SK-N-SH treated with all-trans-retinoic acid at 6 μM for 48 hours (cell line): ENCODE measurements around the gene FAM185A.

Experiments
- ATAC-seq: fragments of 200-7000 bp; cut with Tn5 transposase; 3 replicates; pipeline ENCODE4 v1.9.1; 2020; ENCODE audit warnings: mild to moderate bottlenecking, moderate library complexity
- ARNTL ChIP-seq: fragments of 450-650 bp; formaldehyde crosslinking; IDR thresholded peaks from 2 replicates; pipeline ENCODE4 v1.5.0; 2020; ENCODE audit warnings: low read depth, mild to moderate bottlenecking, moderate library complexity, borderline replicate concordance
- BACH2 ChIP-seq: fragments of 250-450 bp; sonication (Bioruptor Pico); IDR thresholded peaks from 2 replicates; pipeline ENCODE4 v1.9.0; 2021; ENCODE audit warnings: mild to moderate bottlenecking, borderline replicate concordance
- CSDC2 ChIP-seq: fragments of 250-450 bp; sonication (Bioruptor Pico); IDR thresholded peaks from 2 replicates; pipeline ENCODE4 v1.5.0; 2020; ENCODE audit warnings: mild to moderate bottlenecking, moderate library complexity
- ESRRG ChIP-seq: fragments of 250-450 bp; sonication (Bioruptor Pico); IDR thresholded peaks from 2 replicates; pipeline ENCODE4 v1.6.1; 2021; ENCODE audit warnings: mild to moderate bottlenecking
- GLIS3 ChIP-seq: fragments of 250-450 bp; sonication (Bioruptor Pico); IDR thresholded peaks from 2 replicates; pipeline ENCODE4 v1.5.0; 2020; ENCODE audit warnings: mild to moderate bottlenecking, moderate library complexity
- ISL1 ChIP-seq: fragments of 250-450 bp; sonication (Bioruptor Pico); IDR thresholded peaks from 2 replicates; pipeline ENCODE4 v2.1.2; 2022; ENCODE audit warnings: mild to moderate bottlenecking, moderate library complexity
- OSR1 ChIP-seq: fragments of 250-450 bp; sonication (Bioruptor Pico); IDR thresholded peaks from 2 replicates; pipeline ENCODE4 v1.8.0; 2022; ENCODE audit warnings: moderate library complexity, mild to moderate bottlenecking, inconsistent platforms
- PPARA ChIP-seq: fragments of 250-450 bp; sonication (Bioruptor Pico); IDR thresholded peaks from 2 replicates; pipeline ENCODE4 v1.5.0; 2020; ENCODE audit warnings: mild to moderate bottlenecking, borderline replicate concordance
- RARB ChIP-seq: fragments of 250-450 bp; sonication (Bioruptor Pico); IDR thresholded peaks from 2 replicates; pipeline ENCODE4 v1.8.0; 2021; ENCODE audit warnings: mild to moderate bottlenecking, moderate library complexity
- SNAI2 ChIP-seq: fragments of 250-450 bp; sonication (Bioruptor Pico); IDR thresholded peaks from 2 replicates; pipeline ENCODE4 v1.5.0; 2020; ENCODE audit warnings: mild to moderate bottlenecking, moderate library complexity
- TCF4 ChIP-seq: fragments of 250-450 bp; sonication (Bioruptor Pico); IDR thresholded peaks from 2 replicates; pipeline ENCODE4 v1.8.0; 2021; ENCODE audit warnings: mild to moderate bottlenecking, moderate library complexity, borderline replicate concordance
- TOX ChIP-seq: fragments of 250-450 bp; sonication (Bioruptor Pico); IDR thresholded peaks from 2 replicates; pipeline ENCODE4 v1.8.0; 2021; ENCODE audit warnings: mild to moderate bottlenecking, moderate library complexity, borderline replicate concordance
- ZC3H10 ChIP-seq: fragments of 250-450 bp; sonication (Bioruptor Pico); IDR thresholded peaks from 2 replicates; pipeline ENCODE4 v1.5.1; 2021; ENCODE audit warnings: mild to moderate bottlenecking, moderate library complexity
- ZFP3 ChIP-seq: fragments of 250-450 bp; sonication (Bioruptor Pico); IDR thresholded peaks from 2 replicates; pipeline ENCODE4 v1.5.0; 2020; ENCODE audit warnings: mild to moderate bottlenecking, moderate library complexity
- ZNF565 ChIP-seq: fragments of 450-650 bp; formaldehyde crosslinking; conservative IDR thresholded peaks from 2 replicates; pipeline ENCODE4 v1.5.0; 2020; ENCODE audit warnings: low read depth, mild to moderate bottlenecking, moderate library complexity
- ZNF70 ChIP-seq: fragments of 450-650 bp; formaldehyde crosslinking; IDR thresholded peaks from 2 replicates; pipeline ENCODE4 v1.5.0; 2020; ENCODE audit warnings: mild to moderate bottlenecking, moderate library complexity
- ZNF8 ChIP-seq: fragments of 450-650 bp; formaldehyde crosslinking; IDR thresholded peaks from 2 replicates; pipeline ENCODE4 v1.5.0; 2020; ENCODE audit warnings: mild to moderate bottlenecking, moderate library complexity
- TF ChIP-seq, protein P1 (sequence below): fragments of 250-450 bp; sonication (Bioruptor Pico); IDR thresholded peaks from 2 replicates; pipeline ENCODE4 v1.5.1; 2020; ENCODE audit warnings: low read depth, mild to moderate bottlenecking, moderate library complexity
- TF ChIP-seq, protein P2 (sequence below): fragments of 250-450 bp; sonication (Bioruptor Pico); IDR thresholded peaks from 2 replicates; pipeline ENCODE4 v1.8.0; 2021; ENCODE audit warnings: low read depth, mild to moderate bottlenecking, moderate library complexity, borderline replicate concordance
- TF ChIP-seq, protein P3 (sequence below): fragments of 250-450 bp; sonication (Bioruptor Pico); IDR thresholded peaks from 2 replicates; pipeline ENCODE4 v1.5.0; 2020; ENCODE audit warnings: mild to moderate bottlenecking, moderate library complexity
- TF ChIP-seq, protein P4 (sequence below): fragments of 250-450 bp; sonication (Bioruptor Pico); IDR thresholded peaks from 2 replicates; pipeline ENCODE4 v1.5.1; 2021; ENCODE audit warnings: mild to moderate bottlenecking, moderate library complexity
- TF ChIP-seq, protein P5 (sequence below): fragments of 250-450 bp; sonication (Bioruptor Pico); IDR thresholded peaks from 2 replicates; pipeline ENCODE4 v1.8.0; 2020; ENCODE audit warnings: mild to moderate bottlenecking, moderate library complexity, borderline replicate concordance

The FAM185A gene

DNA sequence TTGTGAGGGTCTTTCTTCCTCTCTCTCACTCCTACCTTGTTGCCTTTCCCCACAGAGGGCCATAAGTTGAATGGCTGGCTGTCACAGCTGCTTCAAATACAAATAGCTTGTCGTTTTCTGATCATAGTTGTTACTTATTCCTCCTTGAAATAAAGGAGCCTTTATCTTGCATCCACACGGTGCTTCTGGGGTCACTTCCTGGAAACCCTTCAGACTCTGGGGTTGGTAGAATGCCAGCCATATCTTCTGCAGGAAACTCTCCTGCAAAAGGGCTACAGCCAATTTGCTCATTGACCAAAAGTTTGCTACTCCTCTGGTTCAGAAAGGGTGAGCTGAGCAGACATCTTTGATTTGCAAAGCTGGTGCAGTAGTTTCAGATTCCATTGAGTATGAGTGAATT lies 70.4 kb downstream of the FAM185A start (continued):
- TF ChIP-seq BACH2 (no peak), CSDC2 (CRISPR knock-in tag) (no peak), SNAI2 (no peak)

DNA sequence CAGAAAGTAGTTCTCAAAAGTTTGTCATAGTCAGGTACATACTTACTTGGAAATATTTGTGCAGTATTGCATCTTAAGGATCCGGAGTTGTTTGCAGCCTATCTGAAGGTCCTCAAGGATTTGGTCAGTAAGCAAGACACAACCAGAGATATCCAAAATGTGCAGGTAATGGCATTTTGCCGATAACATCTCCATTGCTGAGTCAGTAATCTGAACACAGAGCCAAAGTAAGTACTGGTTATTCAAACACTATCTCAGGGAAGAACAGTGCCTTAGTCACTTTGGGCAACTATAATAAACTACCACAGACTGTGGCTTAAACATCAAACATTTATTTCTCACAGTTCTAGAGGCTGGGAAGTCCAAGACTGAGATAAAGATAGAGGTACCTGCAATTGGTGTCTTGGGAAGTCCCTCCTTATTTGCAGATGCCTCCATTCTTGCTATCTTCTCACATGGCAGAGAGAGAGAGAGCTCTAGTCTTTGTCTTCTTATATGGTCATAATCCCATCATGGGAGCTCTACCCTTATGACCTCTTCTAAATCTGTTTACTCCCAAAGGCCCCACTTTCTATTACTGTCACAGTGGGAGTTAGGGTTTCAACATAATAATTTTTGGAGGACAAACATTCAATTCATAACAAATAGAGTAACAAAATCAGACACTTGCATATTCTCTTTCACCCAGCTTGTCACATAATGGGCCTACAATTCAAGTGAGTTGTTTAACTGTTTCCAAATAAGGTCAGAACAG lies 73.4 kb downstream of the FAM185A start:
- TF ChIP-seq, protein P1, sequence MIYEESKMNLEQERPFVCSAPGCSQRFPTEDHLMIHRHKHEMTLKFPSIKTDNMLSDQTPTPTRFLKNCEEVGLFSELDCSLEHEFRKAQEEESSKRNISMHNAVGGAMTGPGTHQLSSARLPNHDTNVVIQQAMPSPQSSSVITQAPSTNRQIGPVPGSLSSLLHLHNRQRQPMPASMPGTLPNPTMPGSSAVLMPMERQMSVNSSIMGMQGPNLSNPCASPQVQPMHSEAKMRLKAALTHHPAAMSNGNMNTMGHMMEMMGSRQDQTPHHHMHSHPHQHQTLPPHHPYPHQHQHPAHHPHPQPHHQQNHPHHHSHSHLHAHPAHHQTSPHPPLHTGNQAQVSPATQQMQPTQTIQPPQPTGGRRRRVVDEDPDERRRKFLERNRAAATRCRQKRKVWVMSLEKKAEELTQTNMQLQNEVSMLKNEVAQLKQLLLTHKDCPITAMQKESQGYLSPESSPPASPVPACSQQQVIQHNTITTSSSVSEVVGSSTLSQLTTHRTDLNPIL (CRISPR knock-in tag), result no peak
- no peak for TF ChIP-seq TOX (CRISPR knock-in tag)
- TF ChIP-seq ZNF70 (CRISPR knock-in tag), result no peak
- TF ChIP-seq OSR1 (CRISPR knock-in tag), result no peak
- TF ChIP-seq TCF4 (CRISPR knock-in tag), result no peak
- no peak for TF ChIP-seq BACH2
- TF ChIP-seq CSDC2 (CRISPR knock-in tag), result no peak
- no peak for TF ChIP-seq ZNF565 (CRISPR knock-in tag)
- TF ChIP-seq, protein P2, sequence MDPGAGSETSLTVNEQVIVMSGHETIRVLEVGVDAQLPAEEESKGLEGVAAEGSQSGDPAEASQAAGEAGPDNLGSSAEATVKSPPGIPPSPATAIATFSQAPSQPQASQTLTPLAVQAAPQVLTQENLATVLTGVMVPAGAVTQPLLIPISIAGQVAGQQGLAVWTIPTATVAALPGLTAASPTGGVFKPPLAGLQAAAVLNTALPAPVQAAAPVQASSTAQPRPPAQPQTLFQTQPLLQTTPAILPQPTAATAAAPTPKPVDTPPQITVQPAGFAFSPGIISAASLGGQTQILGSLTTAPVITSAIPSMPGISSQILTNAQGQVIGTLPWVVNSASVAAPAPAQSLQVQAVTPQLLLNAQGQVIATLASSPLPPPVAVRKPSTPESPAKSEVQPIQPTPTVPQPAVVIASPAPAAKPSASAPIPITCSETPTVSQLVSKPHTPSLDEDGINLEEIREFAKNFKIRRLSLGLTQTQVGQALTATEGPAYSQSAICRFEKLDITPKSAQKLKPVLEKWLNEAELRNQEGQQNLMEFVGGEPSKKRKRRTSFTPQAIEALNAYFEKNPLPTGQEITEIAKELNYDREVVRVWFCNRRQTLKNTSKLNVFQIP, result no peak
- TF ChIP-seq, protein P3, sequence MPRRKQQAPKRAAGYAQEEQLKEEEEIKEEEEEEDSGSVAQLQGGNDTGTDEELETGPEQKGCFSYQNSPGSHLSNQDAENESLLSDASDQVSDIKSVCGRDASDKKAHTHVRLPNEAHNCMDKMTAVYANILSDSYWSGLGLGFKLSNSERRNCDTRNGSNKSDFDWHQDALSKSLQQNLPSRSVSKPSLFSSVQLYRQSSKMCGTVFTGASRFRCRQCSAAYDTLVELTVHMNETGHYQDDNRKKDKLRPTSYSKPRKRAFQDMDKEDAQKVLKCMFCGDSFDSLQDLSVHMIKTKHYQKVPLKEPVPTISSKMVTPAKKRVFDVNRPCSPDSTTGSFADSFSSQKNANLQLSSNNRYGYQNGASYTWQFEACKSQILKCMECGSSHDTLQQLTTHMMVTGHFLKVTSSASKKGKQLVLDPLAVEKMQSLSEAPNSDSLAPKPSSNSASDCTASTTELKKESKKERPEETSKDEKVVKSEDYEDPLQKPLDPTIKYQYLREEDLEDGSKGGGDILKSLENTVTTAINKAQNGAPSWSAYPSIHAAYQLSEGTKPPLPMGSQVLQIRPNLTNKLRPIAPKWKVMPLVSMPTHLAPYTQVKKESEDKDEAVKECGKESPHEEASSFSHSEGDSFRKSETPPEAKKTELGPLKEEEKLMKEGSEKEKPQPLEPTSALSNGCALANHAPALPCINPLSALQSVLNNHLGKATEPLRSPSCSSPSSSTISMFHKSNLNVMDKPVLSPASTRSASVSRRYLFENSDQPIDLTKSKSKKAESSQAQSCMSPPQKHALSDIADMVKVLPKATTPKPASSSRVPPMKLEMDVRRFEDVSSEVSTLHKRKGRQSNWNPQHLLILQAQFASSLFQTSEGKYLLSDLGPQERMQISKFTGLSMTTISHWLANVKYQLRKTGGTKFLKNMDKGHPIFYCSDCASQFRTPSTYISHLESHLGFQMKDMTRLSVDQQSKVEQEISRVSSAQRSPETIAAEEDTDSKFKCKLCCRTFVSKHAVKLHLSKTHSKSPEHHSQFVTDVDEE (CRISPR knock-in tag), result no peak
- no peak for TF ChIP-seq GLIS3
- TF ChIP-seq RARB (CRISPR knock-in tag), result no peak
- no peak for TF ChIP-seq ESRRG
- TF ChIP-seq, protein P4, sequence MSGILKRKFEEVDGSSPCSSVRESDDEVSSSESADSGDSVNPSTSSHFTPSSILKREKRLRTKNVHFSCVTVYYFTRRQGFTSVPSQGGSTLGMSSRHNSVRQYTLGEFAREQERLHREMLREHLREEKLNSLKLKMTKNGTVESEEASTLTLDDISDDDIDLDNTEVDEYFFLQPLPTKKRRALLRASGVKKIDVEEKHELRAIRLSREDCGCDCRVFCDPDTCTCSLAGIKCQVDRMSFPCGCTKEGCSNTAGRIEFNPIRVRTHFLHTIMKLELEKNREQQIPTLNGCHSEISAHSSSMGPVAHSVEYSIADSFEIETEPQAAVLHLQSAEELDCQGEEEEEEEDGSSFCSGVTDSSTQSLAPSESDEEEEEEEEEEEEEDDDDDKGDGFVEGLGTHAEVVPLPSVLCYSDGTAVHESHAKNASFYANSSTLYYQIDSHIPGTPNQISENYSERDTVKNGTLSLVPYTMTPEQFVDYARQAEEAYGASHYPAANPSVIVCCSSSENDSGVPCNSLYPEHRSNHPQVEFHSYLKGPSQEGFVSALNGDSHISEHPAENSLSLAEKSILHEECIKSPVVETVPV, result no peak
- TF ChIP-seq, protein P5, sequence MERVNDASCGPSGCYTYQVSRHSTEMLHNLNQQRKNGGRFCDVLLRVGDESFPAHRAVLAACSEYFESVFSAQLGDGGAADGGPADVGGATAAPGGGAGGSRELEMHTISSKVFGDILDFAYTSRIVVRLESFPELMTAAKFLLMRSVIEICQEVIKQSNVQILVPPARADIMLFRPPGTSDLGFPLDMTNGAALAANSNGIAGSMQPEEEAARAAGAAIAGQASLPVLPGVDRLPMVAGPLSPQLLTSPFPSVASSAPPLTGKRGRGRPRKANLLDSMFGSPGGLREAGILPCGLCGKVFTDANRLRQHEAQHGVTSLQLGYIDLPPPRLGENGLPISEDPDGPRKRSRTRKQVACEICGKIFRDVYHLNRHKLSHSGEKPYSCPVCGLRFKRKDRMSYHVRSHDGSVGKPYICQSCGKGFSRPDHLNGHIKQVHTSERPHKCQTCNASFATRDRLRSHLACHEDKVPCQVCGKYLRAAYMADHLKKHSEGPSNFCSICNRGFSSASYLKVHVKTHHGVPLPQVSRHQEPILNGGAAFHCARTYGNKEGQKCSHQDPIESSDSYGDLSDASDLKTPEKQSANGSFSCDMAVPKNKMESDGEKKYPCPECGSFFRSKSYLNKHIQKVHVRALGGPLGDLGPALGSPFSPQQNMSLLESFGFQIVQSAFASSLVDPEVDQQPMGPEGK (CRISPR knock-in tag), result no peak
- TF ChIP-seq ARNTL (CRISPR knock-in tag), result no peak
- no peak for TF ChIP-seq ZC3H10 (CRISPR knock-in tag)
- no peak for ATAC-seq

DNA sequence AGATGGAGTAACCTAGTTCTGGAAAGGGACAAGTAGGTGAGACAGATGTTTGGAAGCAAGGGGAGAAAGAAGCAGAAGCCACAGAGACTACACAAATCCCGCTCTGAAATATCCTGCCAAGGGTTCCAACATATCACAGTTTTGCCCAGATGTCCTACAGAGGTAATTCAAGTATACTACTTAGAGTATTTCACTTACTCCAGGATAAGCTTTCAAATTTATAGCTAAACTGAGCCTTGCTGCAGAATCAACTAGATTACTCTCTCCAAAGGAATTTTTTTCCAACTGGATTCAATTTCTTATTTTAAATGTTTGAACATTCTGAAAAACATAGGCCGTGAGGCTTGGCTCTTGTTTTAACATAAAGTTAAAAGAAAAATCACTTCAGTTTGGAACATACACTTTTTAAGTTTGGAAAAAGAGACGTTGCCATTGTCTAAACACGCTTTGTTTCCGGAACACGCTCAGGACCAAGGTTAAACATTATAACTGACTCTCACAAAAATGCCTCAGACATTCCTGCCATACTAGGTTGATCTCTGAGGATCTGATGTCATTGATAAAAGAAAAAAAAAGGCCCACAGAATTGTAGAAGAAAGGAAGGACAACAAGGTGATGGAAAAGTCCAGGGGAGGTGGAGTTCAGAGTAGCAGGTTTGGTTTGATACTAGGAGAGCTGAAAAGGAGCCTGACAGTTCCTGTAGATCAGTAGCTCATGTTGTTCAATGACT lies 74.8 kb downstream of the FAM185A start:
- peak; percentile 55 for ATAC-seq
- no peak for TF ChIP-seq ZNF8 (CRISPR knock-in tag)
- no peak for TF ChIP-seq SNAI2
- TF ChIP-seq ISL1 (CRISPR knock-in tag), result no peak
- no peak for TF ChIP-seq ZFP3 (CRISPR knock-in tag)
- no peak for TF ChIP-seq ARNTL (CRISPR knock-in tag)
- no peak for TF ChIP-seq GLIS3
- TF ChIP-seq RARB (CRISPR knock-in tag), result no peak
- TF ChIP-seq, protein P5 (CRISPR knock-in tag), result no peak
- TF ChIP-seq TCF4 (CRISPR knock-in tag), result no peak
- TF ChIP-seq, protein P4, result no peak
- TF ChIP-seq, protein P1 (CRISPR knock-in tag), result no peak
- no peak for TF ChIP-seq PPARA (CRISPR knock-in tag)
